H4 (cell line): ENCODE measurements around the gene MAST3. TPM values are rescaled to one million over a fixed set of nuclear protein-coding genes. Genes with fewer than 3 reads are reported as not detected.

ENCODE experiments used
- DNase-seq: peaks from one replicate; pipeline ENCODE4 v3.0.0-alpha.2; 2015; ENCODE audit warnings: low spot score
- total RNA-seq: library from RNA; depleted of rRNA; stranded (reverse); fragments of >200 nt; shearing (Covaris generic); gene quantifications from 2 replicates; pipeline ENCODE4 v1.2.3, GENCODE V29; 2014; rRNA removed

MAST3 gene
- total RNA-seq, 1 experiment from 2014 or later = 3.1 TPM

- DNase-seq = no peak
These were observed 79.1 kb downstream of the MAST3 start for GRCh38 chr19:18176367-18177310.

- DNase-seq = no peak
These were observed 82.4 kb downstream of the MAST3 start for GRCh38 chr19:18179957-18180356.

GRCh38 chr19:18183529-18183928 is 86.0 kb downstream of the MAST3 start:
- no peak for DNase-seq

- no peak for DNase-seq
These were observed 88.0 kb downstream of the MAST3 start for GRCh38 chr19:18185538-18185937.

GRCh38 chr19:18190278-18190677 is 92.7 kb downstream of the MAST3 start:
- DNase-seq = no peak

- DNase-seq = no peak
These were observed 94.1 kb downstream of the MAST3 start for GRCh38 chr19:18191640-18192062.

GRCh38 chr19:18192673-18193387 is 95.3 kb downstream of the MAST3 start, which contains the start of gene MPV17L2:
Gene MPV17L2 (plus strand): TSS chr19:18193218. CDS start chr19:18193282, 64 bp downstream.
- DNase-seq = peak; percentile 100

- no peak for DNase-seq
These were observed 96.0 kb downstream of the MAST3 start for GRCh38 chr19:18193388-18194180.

GRCh38 chr19:18194181-18194530 is 96.6 kb downstream of the MAST3 start:
- no peak for DNase-seq

GRCh38 chr19:18194554-18195238 is 97.1 kb downstream of the MAST3 start:
- no peak for DNase-seq

- no peak for DNase-seq
These were observed 98.9 kb downstream of the MAST3 start for GRCh38 chr19:18196511-18196845.

GRCh38 chr19:18197306-18197705 is 99.7 kb downstream of the MAST3 start:
- DNase-seq = no peak

GRCh38 chr19:18197941-18198340 is 100.4 kb downstream of the MAST3 start:
- no peak for DNase-seq

- no peak for DNase-seq
These were observed 100.8 kb downstream of the MAST3 start for GRCh38 chr19:18198374-18198773.

Other genes starting within 250 kb of the MAST3 start
- 0.37 and 0.90 TPM in 2 replicates for gene JAK3, start 249.8 kb upstream of the MAST3 start, total RNA-seq
- gene RPL18A, start 237.9 kb upstream of the MAST3 start, total RNA-seq = 1,138 and 1,297 TPM in 2 replicates
- gene SLC5A5, start 225.8 kb upstream of the MAST3 start, total RNA-seq = not detected in 2 replicates
- gene CCDC124, start 164.8 kb upstream of the MAST3 start, total RNA-seq = 30.4 and 36.6 TPM in 2 replicates
- 0.49 and 1.7 TPM in 2 replicates for gene KCNN1, start 130.7 kb upstream of the MAST3 start, total RNA-seq
- 8.7 and 9.3 TPM in 2 replicates for gene ARRDC2, start 89.6 kb upstream of the MAST3 start, total RNA-seq
- gene IL12RB1, start 10.8 kb upstream of the MAST3 start, total RNA-seq = 2.4 TPM in 2 replicates
- gene PIK3R2, start 55.4 kb downstream of the MAST3 start, total RNA-seq = 9.8 and 25.1 TPM in 2 replicates
- gene IFI30, start 76.0 kb downstream of the MAST3 start, total RNA-seq = 156 and 172 TPM in 2 replicates
- 17.7 and 30.9 TPM in 2 replicates for gene MPV17L2, start 95.4 kb downstream of the MAST3 start, total RNA-seq
- 0.41 and 2.2 TPM in 2 replicates for gene RAB3A, start 106.3 kb downstream of the MAST3 start, total RNA-seq
- gene PDE4C, start 128.7 kb downstream of the MAST3 start, total RNA-seq = 0.06 TPM in 1 of 2 replicates, not detected in the other
- 0.62 and 1.0 TPM in 2 replicates for gene IQCN, start 176.7 kb downstream of the MAST3 start, total RNA-seq
- gene JUND, start 183.8 kb downstream of the MAST3 start, total RNA-seq = 29.1 and 86.4 TPM in 2 replicates
- 349 and 397 TPM in 2 replicates for gene LSM4, start 225.3 kb downstream of the MAST3 start, total RNA-seq
- 2.9 and 12.1 TPM in 2 replicates for gene PGPEP1, start 242.8 kb downstream of the MAST3 start, total RNA-seq